Endothelial cell (in vitro differentiated cells): ENCODE data around the gene EIF4E1B. TPM values are rescaled to one million over a fixed set of nuclear protein-coding genes. Genes with fewer than 3 reads are reported as not detected.

Experiments used
- DNase-seq: peaks from one replicate; pipeline ENCODE4 v3.0.0; 2021; ENCODE audit warnings: low spot score
- H3K27ac Mint-ChIP-seq: one replicate; pipeline ENCODE4 v1.8.0; 2021; ENCODE audit warnings: mixed read lengths, inconsistent platforms; ENCODE audit not compliant: unreplicated experiment
- H3K27me3 Mint-ChIP-seq: one replicate; pipeline ENCODE4 v1.8.0; 2021; ENCODE audit warnings: mild to moderate bottlenecking, moderate library complexity, mixed read lengths, inconsistent platforms; ENCODE audit not compliant: unreplicated experiment
- H3K36me3 Mint-ChIP-seq: one replicate; pipeline ENCODE4 v1.8.0; 2021; ENCODE audit warnings: mild to moderate bottlenecking, low read depth, mixed read lengths, inconsistent platforms; ENCODE audit not compliant: unreplicated experiment
- H3K4me1 Mint-ChIP-seq: one replicate; pipeline ENCODE4 v1.8.0; 2021; ENCODE audit warnings: mild to moderate bottlenecking, mixed read lengths, inconsistent platforms; ENCODE audit not compliant: unreplicated experiment
- H3K4me3 Mint-ChIP-seq: one replicate; pipeline ENCODE4 v1.8.0; 2021; ENCODE audit warnings: mild to moderate bottlenecking, mixed read lengths, inconsistent platforms; ENCODE audit not compliant: unreplicated experiment
- H3K9me3 Mint-ChIP-seq: one replicate; pipeline ENCODE4 v1.8.0; 2021; ENCODE audit warnings: mixed read lengths, inconsistent platforms; ENCODE audit not compliant: unreplicated experiment
- total RNA-seq: library from RNA; stranded (reverse); fragmentation: NEBNext Ultra II Directional; extraction: Animal tissue kit (Norgen Biotek cat#: 25700); gene quantifications from one replicate; pipeline ENCODE4 v1.2.1, GENCODE V29; 2021; ENCODE audit not compliant: unreplicated experiment
- TF ChIP-seq, protein P1 (sequence below): fragments of 200-600 bp; sonication (generic); IDR thresholded peaks from one replicate; pipeline ENCODE4 v1.5.0; 2021; ENCODE audit warnings: antibody characterized with exemption; ENCODE audit not compliant: unreplicated experiment

The EIF4E1B gene
- total RNA-seq, 1 donor from 2014 or later, result 0.54 TPM

DNA sequence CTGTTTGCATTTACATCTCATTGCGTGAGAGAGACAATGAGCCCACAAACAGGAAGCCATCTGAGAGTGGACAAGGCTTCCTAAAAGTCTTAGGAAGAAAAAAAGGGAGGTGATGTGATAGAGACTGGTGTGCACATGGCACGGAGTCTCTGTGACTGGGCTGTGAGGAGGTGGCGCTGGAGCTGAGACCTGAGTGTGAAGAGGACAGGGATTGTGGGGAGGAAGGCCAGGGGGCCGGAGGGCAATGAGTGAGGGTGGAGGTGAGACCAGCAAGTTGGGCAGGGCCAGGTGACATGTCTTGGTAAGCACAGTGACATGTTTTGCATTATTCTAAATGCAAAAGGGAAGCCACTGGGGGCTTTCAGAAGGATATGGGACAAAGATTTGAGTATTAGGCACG lies 61.9 kb downstream of the EIF4E1B start:
- no peak overlapping the region for H3K27ac Mint-ChIP-seq

DNA sequence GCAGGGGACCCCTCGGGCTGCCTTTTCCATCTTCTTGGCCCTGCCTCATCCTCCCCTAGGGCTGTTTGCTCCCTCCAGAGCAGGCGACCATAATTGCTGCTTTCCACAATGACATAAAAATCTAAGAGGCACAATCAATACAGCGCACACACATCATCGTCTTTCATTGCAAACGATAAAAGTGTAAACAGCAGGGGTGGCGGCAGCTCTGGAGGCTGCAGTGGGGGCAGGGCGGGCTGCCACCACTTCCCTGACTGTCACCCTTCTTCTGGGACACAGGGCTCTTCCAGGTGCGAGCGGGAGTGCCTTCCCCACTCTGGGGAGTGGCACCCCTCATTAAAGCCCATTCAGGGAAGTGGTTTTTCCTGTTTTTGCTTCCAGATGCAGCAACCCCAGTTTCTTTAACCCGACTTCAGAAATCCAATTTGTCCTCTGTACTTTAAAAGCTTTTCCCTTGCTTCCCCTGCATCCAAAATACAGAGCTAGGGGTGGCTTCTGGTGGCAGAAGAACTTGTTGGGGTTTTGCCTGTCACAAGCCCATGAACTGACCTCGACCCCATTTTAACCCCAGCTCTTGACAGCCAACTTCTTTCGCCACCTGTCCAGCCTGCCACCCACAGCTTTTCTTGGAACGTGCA lies 62.5 kb downstream of the EIF4E1B start:
- H3K27me3 Mint-ChIP-seq, result peaks cover 26% of the 10 kb centered on the region
- DNase-seq, result no peak
- H3K27ac Mint-ChIP-seq, result no peak overlapping the region
- H3K4me3 Mint-ChIP-seq, result no peak overlapping the region
- peaks cover 25% of the 10 kb centered on the region for H3K4me1 Mint-ChIP-seq
- TF ChIP-seq, protein P1, sequence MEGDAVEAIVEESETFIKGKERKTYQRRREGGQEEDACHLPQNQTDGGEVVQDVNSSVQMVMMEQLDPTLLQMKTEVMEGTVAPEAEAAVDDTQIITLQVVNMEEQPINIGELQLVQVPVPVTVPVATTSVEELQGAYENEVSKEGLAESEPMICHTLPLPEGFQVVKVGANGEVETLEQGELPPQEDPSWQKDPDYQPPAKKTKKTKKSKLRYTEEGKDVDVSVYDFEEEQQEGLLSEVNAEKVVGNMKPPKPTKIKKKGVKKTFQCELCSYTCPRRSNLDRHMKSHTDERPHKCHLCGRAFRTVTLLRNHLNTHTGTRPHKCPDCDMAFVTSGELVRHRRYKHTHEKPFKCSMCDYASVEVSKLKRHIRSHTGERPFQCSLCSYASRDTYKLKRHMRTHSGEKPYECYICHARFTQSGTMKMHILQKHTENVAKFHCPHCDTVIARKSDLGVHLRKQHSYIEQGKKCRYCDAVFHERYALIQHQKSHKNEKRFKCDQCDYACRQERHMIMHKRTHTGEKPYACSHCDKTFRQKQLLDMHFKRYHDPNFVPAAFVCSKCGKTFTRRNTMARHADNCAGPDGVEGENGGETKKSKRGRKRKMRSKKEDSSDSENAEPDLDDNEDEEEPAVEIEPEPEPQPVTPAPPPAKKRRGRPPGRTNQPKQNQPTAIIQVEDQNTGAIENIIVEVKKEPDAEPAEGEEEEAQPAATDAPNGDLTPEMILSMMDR, result no peak
- no peaks in the 10 kb centered on the region for H3K9me3 Mint-ChIP-seq
- no peaks in the 10 kb centered on the region for H3K36me3 Mint-ChIP-seq

More for the DNA sequence above, 61.9 kb downstream of the EIF4E1B start:
- Mint-ChIP-seq H3K36me3 (no peaks in the 10 kb centered on the region), H3K27me3 (peaks cover 26% of the 10 kb centered on the region), H3K4me1 (peaks cover 25% of the 10 kb centered on the region), H3K4me3 (no peak overlapping the region), H3K9me3 (no peaks in the 10 kb centered on the region)
- DNase-seq, result no peak
- TF ChIP-seq, protein P1, result no peak

DNA sequence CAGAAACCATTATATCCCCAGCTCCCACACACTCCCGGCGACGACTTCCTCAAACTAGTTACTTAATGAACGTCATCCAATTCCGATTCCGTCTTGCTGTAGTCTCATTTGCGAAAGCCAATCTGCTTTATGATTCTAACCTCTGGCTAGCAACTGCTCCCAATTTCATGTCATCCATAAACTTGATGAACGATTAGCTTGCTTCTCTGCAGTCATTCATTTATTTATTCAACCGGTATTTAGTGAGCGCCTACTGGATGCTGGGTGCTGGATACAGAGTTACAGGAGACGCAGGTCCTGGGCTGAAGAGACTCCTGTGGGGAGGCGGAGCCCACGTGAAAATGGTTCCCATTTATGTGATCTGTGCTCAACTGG lies 63.0 kb downstream of the EIF4E1B start:
- Mint-ChIP-seq H3K4me1 (peaks cover 25% of the 10 kb centered on the region), H3K9me3 (no peaks in the 10 kb centered on the region), H3K27ac (no peak overlapping the region), H3K27me3 (peaks cover 26% of the 10 kb centered on the region), H3K36me3 (no peaks in the 10 kb centered on the region), H3K4me3 (no peak overlapping the region)
- DNase-seq, result no peak
- TF ChIP-seq, protein P1, result no peak

DNA sequence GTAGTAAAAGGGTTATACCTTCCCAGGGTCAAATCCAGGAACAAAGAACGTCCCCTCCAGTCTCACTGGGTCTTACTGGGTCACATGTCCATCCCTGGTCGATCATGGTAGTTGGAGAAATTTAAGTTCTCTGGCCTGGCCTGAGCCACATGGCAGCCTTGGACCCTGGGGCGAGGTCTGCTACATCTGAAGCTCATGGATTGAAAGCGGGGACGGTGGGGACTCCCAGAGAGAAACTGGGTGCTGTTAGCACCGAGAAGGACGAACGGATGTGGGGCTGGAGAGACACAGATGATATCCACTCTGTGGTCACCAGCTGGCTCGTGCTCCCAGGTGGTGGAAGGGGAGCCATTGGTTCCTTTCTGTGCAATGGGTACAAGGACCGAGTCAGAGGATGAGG lies 63.7 kb downstream of the EIF4E1B start:
- no peak for DNase-seq
- no peaks in the 10 kb centered on the region for H3K9me3 Mint-ChIP-seq
- no peaks in the 10 kb centered on the region for H3K36me3 Mint-ChIP-seq
- TF ChIP-seq, protein P1, result no peak
- H3K27ac Mint-ChIP-seq, result no peak overlapping the region
- H3K4me3 Mint-ChIP-seq, result no peak overlapping the region
- H3K4me1 Mint-ChIP-seq, result peaks cover 25% of the 10 kb centered on the region
- peaks cover 26% of the 10 kb centered on the region for H3K27me3 Mint-ChIP-seq

DNA sequence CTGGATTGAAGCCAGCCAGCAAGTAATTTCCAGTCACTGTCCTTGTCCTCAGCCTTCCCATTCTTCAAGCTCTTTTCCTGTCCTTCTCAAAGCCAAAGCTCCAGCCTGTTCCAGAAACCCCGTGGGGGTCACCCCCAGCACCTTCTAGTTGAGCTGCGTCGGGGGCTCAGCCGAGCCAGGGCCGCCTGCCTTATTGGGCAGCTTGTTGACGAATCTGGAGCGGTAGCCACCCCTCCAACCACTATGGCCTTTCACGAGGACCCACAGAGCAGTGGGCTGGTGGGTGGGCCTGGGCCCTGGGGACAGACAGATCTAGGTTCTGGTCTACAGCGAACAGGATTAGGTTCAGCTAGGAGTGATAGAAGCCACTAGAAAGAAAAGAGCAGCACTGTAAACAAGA lies 64.2 kb downstream of the EIF4E1B start:
- H3K36me3 Mint-ChIP-seq, result no peaks in the 10 kb centered on the region
- H3K27ac Mint-ChIP-seq, result no peak overlapping the region
- H3K27me3 Mint-ChIP-seq, result peaks cover 26% of the 10 kb centered on the region
- no peaks in the 10 kb centered on the region for H3K9me3 Mint-ChIP-seq
- H3K4me3 Mint-ChIP-seq, result no peak overlapping the region
- H3K4me1 Mint-ChIP-seq, result peaks cover 25% of the 10 kb centered on the region
- TF ChIP-seq, protein P1, result no peak
- no peak for DNase-seq
